ENCODE results near the gene STK33. TPM values are rescaled to one million over a fixed set of nuclear protein-coding genes. Genes with fewer than 3 reads are reported as not detected.
"Not testable (repeated sequence)": the region's sequence is repeated elsewhere in the genome, so short reads cannot be mapped to it uniquely, and the experiment has no call there.

The STK33 gene
- total and polyA plus RNA-seq, 2 donors: 6.7 to 11.0 TPM

- no peak for DNase-seq (ENCODE audit: extremely low spot score)
- 78% methylated on average over 3 of the region's 3 CpGs for WGBS
- H3K27ac ChIP-seq (ENCODE audit: low read depth): no peak overlapping the region
- H3K4me3 ChIP-seq (ENCODE audit: low read depth, low read length): no peak overlapping the region
- no peaks in the 10 kb centered on the region for H3K4me1 ChIP-seq (ENCODE audit: insufficient read depth)
- H3K36me3 ChIP-seq (ENCODE audit: insufficient read depth): no peaks in the 10 kb centered on the region
These were observed 113.2 kb downstream of the STK33 start for GRCh38 chr11:8480858-8481257.

DNA sequence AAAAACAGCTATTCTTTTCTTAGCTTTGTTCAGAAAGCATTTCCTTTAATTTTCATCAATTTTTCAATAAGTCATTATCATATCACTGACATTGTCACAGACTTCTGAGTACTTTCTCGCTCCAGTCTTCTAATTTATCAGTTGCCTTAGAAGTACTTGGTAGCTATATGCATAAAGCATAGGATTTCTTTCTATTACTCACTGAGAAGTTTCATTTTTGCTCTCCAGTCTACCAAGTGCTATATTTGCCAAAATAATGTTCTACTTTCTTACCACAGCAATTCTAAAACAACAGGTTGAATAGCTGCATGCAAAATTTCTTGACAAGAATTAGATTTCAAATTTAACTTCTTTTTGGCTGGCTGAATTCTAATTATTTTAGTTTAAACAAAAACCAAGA lies 116.3 kb downstream of the STK33 start:
- no peak overlapping the region for H3K27ac ChIP-seq (ENCODE audit: low read depth)

DNA sequence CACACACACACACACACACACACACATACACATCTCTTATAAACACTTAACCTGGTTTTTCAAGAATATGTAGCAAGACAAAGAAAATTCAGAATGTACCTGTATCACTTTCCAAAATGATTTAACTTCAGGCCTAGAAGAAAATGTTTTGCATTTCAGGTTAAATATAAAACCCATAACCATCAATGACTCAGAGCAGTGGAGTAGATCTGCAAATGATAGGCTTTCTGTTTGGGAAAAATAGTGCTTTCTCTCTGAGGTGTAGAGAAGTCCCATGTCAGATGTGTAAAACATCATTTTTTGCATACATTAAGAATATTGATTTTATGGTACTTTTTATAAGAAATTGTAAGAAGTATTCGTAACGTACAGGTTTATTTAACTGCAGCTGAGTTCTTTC lies 116.9 kb downstream of the STK33 start:
- H3K4me3 ChIP-seq (ENCODE audit: low read depth, low read length): no peak overlapping the region
- no peaks in the 10 kb centered on the region for H3K36me3 ChIP-seq (ENCODE audit: insufficient read depth)
- no peak for DNase-seq (ENCODE audit: extremely low spot score)
- no peak overlapping the region for H3K27ac ChIP-seq (ENCODE audit: low read depth)
- 85% methylated on average over 2 of the region's 2 CpGs for WGBS
- no peaks in the 10 kb centered on the region for H3K4me1 ChIP-seq (ENCODE audit: insufficient read depth)

More for the DNA sequence above, 116.3 kb downstream of the STK33 start:
- no peak for DNase-seq (ENCODE audit: extremely low spot score)
- WGBS: 91% methylated on average over 1 of the region's 1 CpG
- H3K36me3 ChIP-seq (ENCODE audit: insufficient read depth): no peaks in the 10 kb centered on the region
- H3K4me3 ChIP-seq (ENCODE audit: low read depth, low read length): no peak overlapping the region
- no peaks in the 10 kb centered on the region for H3K4me1 ChIP-seq (ENCODE audit: insufficient read depth)

- DNase-seq (ENCODE audit: extremely low spot score); H3K4me3 ChIP-seq (ENCODE audit: low read depth, low read length); H3K27ac ChIP-seq (ENCODE audit: low read depth); H3K36me3 ChIP-seq (ENCODE audit: insufficient read depth); H3K4me1 ChIP-seq (ENCODE audit: insufficient read depth): not testable (repeated sequence)
- WGBS: 94% methylated on average over 5 of the region's 5 CpGs
These were observed 126.2 kb downstream of the STK33 start for GRCh38 chr11:8467806-8468205.

DNA sequence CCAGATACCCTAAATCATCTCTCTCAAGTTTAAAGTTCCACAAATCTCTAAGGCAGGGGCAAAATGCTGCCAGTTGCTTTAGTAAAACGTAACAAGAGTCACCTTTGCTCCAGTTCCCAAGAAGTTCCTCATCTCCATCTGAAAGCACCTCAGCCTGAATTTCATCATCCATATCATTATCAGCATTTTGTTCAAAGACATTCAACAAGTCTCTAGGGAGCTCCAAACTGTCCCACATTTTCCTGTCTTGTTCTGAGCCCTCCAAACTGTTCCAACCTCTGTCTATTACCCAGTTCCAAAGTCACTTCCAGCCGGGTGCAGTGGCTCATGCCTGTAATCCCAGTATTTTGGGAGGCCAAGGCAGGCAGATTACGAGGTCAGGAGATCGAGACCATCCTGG lies 126.7 kb downstream of the STK33 start:
- H3K4me1 ChIP-seq (ENCODE audit: insufficient read depth); H3K27ac ChIP-seq (ENCODE audit: low read depth); DNase-seq (ENCODE audit: extremely low spot score); H3K36me3 ChIP-seq (ENCODE audit: insufficient read depth); H3K4me3 ChIP-seq (ENCODE audit: low read depth, low read length): not testable (repeated sequence)
- 68% methylated on average over 4 of the region's 4 CpGs for WGBS

- not testable (repeated sequence) for H3K27ac ChIP-seq (ENCODE audit: low read depth); H3K4me3 ChIP-seq (ENCODE audit: low read depth, low read length); H3K36me3 ChIP-seq (ENCODE audit: insufficient read depth); DNase-seq (ENCODE audit: extremely low spot score); H3K4me1 ChIP-seq (ENCODE audit: insufficient read depth)
- 94% methylated on average over 3 of the region's 3 CpGs for WGBS
These were observed 127.1 kb downstream of the STK33 start for GRCh38 chr11:8466884-8467283.

DNA sequence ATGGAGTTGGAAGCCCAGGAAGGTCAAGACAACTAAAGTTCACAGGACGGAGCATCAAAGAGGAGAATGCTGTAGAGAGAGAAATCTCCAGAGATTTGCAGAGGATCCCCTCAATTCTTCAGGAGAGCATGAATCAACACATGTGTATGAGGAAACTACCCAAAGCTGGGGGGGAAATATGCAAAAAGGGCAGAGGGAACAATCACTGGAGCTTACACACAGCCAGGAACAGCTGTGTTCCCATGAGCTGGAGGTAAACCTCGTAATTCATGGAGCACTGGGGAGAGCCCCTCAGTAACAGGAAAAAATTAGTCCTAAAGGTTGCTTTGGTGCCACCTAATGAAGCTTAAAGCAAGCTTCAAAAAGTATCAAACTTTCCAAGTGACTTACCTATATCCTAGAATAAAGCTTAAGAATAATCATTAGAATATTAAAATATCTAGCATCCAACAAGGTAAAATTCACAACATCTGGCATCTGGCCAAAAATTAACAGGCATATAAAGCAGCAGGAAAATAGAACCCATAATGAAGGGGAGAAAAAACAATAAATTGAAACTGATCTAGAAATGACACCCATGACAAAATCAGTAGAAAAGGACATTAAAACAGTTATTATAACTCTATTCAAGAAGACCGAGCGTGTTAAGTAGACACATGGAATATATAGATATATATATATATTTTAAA lies 134.2 kb downstream of the STK33 start:
- no peak for DNase-seq (ENCODE audit: extremely low spot score)
- Histone ChIP-seq H3K4me3 (ENCODE audit: low read depth, low read length) (no peak overlapping the region), H3K27ac (ENCODE audit: low read depth) (no peak overlapping the region), H3K4me1 (ENCODE audit: insufficient read depth) (no peaks in the 10 kb centered on the region), H3K36me3 (ENCODE audit: insufficient read depth) (no peaks in the 10 kb centered on the region)
- 90% methylated on average over 4 of the region's 4 CpGs for WGBS

DNA sequence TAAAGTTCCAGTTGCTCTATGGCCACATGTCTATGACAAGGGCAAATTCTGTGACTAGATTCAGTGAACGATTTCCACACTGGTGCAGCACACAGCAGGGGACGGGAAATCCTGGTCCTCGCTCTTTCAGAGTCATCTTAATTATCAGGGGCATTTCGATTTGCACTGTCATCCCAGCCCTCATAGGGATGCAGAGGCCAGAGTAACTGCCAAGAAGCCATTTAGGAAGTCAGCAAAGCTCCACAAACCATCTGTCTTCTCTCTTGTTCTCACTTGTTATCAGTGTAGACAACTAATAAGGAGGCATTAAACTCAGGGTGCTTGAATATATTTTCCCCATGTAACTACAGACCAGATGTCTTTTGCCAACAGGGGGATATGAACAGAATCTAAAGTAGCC lies 151.7 kb downstream of the STK33 start:
- Histone ChIP-seq H3K4me1 (ENCODE audit: insufficient read depth) (no peaks in the 10 kb centered on the region), H3K27ac (ENCODE audit: low read depth) (no peak overlapping the region), H3K36me3 (ENCODE audit: insufficient read depth) (no peaks in the 10 kb centered on the region), H3K4me3 (ENCODE audit: low read depth, low read length) (no peak overlapping the region)
- no peak for DNase-seq (ENCODE audit: extremely low spot score)
- WGBS: 21% methylated on average over 4 of the region's 4 CpGs

- no peaks in the 10 kb centered on the region for H3K36me3 ChIP-seq (ENCODE audit: insufficient read depth)
- WGBS: 87% methylated on average over 3 of the region's 3 CpGs
- no peak for DNase-seq (ENCODE audit: extremely low spot score)
These were observed 153.4 kb downstream of the STK33 start for GRCh38 chr11:8440649-8441048.

DNA sequence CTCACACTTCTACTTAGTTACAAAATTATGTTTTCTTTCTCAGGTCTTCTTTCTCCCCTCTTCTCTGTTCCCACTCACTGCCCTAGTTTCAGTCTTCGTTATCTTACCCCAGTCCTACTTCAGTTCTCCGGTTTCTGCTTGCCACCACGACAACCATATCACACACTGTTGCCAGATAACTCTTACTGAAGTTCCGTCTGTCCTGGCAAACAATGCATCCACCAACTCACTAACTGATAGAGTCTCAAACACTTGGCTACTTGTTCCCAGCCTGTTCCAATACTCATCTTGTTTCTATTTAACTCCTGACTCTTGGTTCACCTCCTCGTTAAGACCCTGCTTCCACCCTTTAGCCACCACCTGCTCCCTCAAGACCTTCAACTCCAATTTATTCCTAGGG lies 164.5 kb downstream of the STK33 start:
- Histone ChIP-seq H3K36me3 (ENCODE audit: insufficient read depth) (no peaks in the 10 kb centered on the region), H3K4me1 (ENCODE audit: insufficient read depth) (no peaks in the 10 kb centered on the region)
- 67% methylated on average over 5 of the region's 5 CpGs for WGBS

More at GRCh38 chr11:8440649-8441048, 153.4 kb downstream of the STK33 start:
- H3K27ac ChIP-seq (ENCODE audit: low read depth): no peak overlapping the region
- no peak overlapping the region for H3K4me3 ChIP-seq (ENCODE audit: low read depth, low read length)
- no peaks in the 10 kb centered on the region for H3K4me1 ChIP-seq (ENCODE audit: insufficient read depth)

DNA sequence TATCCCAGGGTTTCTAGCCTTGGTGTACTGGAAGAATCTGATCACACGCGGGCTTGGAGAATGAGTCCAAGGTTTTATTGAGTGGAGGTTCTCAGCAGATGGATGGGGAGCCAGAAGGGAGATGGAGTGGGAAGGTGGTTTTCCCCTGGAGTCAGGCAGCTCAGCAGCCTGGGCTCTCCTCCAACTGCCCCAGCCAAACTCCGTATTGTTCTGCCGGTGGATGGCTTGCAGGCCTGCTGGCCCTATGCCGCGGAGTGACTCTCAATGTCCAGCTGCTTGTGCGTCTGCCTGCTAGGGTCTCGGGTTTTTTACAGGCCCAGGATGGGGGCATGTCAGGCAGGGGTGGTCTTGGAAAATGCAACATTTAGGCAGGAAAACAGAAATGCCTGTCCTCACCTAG lies 168.0 kb downstream of the STK33 start:
- DNase-seq (ENCODE audit: extremely low spot score): no peak
- WGBS: 94% methylated on average over 8 of the region's 8 CpGs
- Histone ChIP-seq H3K4me3 (ENCODE audit: low read depth, low read length) (no peak overlapping the region), H3K4me1 (ENCODE audit: insufficient read depth) (no peaks in the 10 kb centered on the region), H3K27ac (ENCODE audit: low read depth) (no peak overlapping the region), H3K36me3 (ENCODE audit: insufficient read depth) (no peaks in the 10 kb centered on the region)

More for the DNA sequence above, 164.5 kb downstream of the STK33 start:
- Histone ChIP-seq H3K27ac (ENCODE audit: low read depth) (no peak overlapping the region), H3K4me3 (ENCODE audit: low read depth, low read length) (no peak overlapping the region)
- DNase-seq (ENCODE audit: extremely low spot score): no peak

- no peak overlapping the region for H3K4me3 ChIP-seq (ENCODE audit: low read depth, low read length)
- H3K27ac ChIP-seq (ENCODE audit: low read depth): no peak overlapping the region
- WGBS: 79% methylated on average over 1 of the region's 1 CpG
- H3K4me1 ChIP-seq (ENCODE audit: insufficient read depth): no peaks in the 10 kb centered on the region
- no peaks in the 10 kb centered on the region for H3K36me3 ChIP-seq (ENCODE audit: insufficient read depth)
- no peak for DNase-seq (ENCODE audit: extremely low spot score)
These were observed 178.8 kb downstream of the STK33 start for GRCh38 chr11:8415195-8415594.

DNA sequence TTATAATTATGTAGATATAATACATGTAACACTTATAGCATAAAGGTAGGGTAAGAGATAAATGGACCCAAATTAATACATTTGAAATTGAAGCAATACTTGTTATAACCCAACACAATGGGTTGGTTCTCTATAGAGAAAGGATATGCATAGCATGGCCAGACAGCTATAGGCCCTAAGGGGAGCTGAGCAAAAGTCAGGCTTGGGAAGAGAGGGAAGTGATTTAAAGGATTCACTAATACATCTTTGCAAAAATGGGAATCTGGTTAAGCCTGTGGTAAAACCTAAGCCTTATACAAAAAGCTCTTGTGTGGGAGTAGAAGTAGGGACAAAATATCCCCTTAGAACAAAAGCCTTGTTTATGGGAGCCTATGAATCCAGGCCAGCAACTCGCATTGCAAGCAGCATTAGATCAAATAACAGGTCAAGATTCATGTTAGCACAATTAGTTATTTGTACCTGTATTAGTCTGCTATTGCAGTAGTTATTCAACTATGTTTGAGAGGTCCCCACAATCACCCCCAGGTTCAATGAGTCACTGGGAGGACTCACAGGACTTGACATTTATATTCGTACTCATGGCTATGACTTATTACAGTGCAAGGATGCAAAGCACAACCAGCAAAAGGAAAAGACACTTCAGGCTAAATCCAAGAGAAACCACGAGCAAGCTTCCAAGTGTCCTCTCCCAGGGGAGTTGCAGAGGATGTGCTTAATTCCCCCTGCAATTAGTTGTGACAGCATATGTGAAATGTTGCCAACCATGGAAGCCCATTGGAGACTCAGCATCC lies 185.7 kb downstream of the STK33 start:
- 57% methylated on average over 3 of the region's 3 CpGs for WGBS
- Histone ChIP-seq H3K36me3 (ENCODE audit: insufficient read depth) (no peaks in the 10 kb centered on the region), H3K4me1 (ENCODE audit: insufficient read depth) (no peaks in the 10 kb centered on the region), H3K27ac (ENCODE audit: low read depth) (no peak overlapping the region), H3K4me3 (ENCODE audit: low read depth, low read length) (no peak overlapping the region)
- no peak for DNase-seq (ENCODE audit: extremely low spot score)

GRCh38 chr11:8403310-8403709 lies 190.7 kb downstream of the STK33 start:
- no peak overlapping the region for H3K27ac ChIP-seq (ENCODE audit: low read depth)
- DNase-seq (ENCODE audit: extremely low spot score): no peak
- H3K4me3 ChIP-seq (ENCODE audit: low read depth, low read length): no peak overlapping the region
- no peaks in the 10 kb centered on the region for H3K4me1 ChIP-seq (ENCODE audit: insufficient read depth)
- 14% methylated on average over 1 of the region's 1 CpG for WGBS
- H3K36me3 ChIP-seq (ENCODE audit: insufficient read depth): no peaks in the 10 kb centered on the region

All from urinary bladder (tissue), 4 donors.